Progenitor cell of endocrine pancreas (in vitro differentiated cells): ENCODE data around the gene SLC4A7. TPM values are rescaled to one million over a fixed set of nuclear protein-coding genes. Genes with fewer than 3 reads are reported as not detected.
A peak's percentile ranks its signal among the peaks of the same experiment; 100 is the strongest.
"Not testable (repeated sequence)": the region's sequence is repeated elsewhere in the genome, so short reads cannot be mapped to it uniquely, and the experiment has no call there.

Experiments used
- DNase-seq: peaks from one replicate; pipeline ENCODE4 v3.0.0; 2021; ENCODE audit warnings: low spot score; ENCODE audit not compliant: unreplicated experiment
- H3K27ac Mint-ChIP-seq: 2 replicates; pipeline ENCODE4 v1.8.0; 2021; ENCODE audit warnings: mild to moderate bottlenecking, moderate library complexity, mixed read lengths
- H3K27me3 Mint-ChIP-seq: 2 replicates; pipeline ENCODE4 v1.8.0; 2021; ENCODE audit warnings: mixed read lengths
- H3K36me3 Mint-ChIP-seq: 2 replicates; pipeline ENCODE4 v1.8.0; 2022; ENCODE audit warnings: mixed read lengths; ENCODE audit not compliant: insufficient read depth
- H3K4me1 Mint-ChIP-seq: 2 replicates; pipeline ENCODE4 v1.8.0; 2021; ENCODE audit warnings: low read depth, mixed read lengths
- H3K4me3 Mint-ChIP-seq: 2 replicates; pipeline ENCODE4 v1.8.0; 2021; ENCODE audit warnings: low read depth, mild to moderate bottlenecking, moderate library complexity, mixed read lengths
- H3K9me3 Mint-ChIP-seq: 2 replicates; pipeline ENCODE4 v1.8.0; 2021; ENCODE audit warnings: low read depth, mixed read lengths
- total RNA-seq: library from RNA; stranded (reverse); gene quantifications from 2 replicates; pipeline ENCODE4 v1.2.1, GENCODE V29; 2021
- TF ChIP-seq, protein P1 (sequence below): fragments of 200-600 bp; sonication (generic); IDR thresholded peaks from one replicate; pipeline ENCODE4 v1.5.0; 2021; ENCODE audit warnings: antibody characterized with exemption, mild to moderate bottlenecking; ENCODE audit not compliant: unreplicated experiment

The SLC4A7 gene
- total RNA-seq, 1 donor from 2014 or later, result 69.7 TPM

DNA sequence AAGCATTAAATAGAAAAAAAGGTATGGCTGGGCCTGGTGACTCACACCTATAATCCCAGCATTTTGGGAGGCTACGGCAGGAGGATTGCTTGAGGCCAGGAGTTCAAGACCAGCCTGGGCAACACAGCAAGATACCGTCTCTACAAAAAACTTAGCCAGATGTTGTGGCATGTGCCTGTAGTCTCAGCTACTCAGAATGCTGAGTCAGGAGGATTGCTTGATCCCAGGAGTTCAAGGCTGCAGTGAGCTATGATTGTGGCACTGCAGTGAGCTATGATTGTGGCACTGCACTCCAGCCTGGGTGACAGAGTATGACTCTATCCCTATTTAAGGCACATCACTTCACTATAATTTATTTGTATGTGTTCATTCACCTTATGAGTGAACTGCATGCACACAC lies 54.3 kb downstream of the SLC4A7 start:
- peaks cover 21% of the 10 kb centered on the region for H3K36me3 Mint-ChIP-seq
- no peaks in the 10 kb centered on the region for H3K9me3 Mint-ChIP-seq
- no peaks in the 10 kb centered on the region for H3K4me1 Mint-ChIP-seq
- TF ChIP-seq, protein P1, sequence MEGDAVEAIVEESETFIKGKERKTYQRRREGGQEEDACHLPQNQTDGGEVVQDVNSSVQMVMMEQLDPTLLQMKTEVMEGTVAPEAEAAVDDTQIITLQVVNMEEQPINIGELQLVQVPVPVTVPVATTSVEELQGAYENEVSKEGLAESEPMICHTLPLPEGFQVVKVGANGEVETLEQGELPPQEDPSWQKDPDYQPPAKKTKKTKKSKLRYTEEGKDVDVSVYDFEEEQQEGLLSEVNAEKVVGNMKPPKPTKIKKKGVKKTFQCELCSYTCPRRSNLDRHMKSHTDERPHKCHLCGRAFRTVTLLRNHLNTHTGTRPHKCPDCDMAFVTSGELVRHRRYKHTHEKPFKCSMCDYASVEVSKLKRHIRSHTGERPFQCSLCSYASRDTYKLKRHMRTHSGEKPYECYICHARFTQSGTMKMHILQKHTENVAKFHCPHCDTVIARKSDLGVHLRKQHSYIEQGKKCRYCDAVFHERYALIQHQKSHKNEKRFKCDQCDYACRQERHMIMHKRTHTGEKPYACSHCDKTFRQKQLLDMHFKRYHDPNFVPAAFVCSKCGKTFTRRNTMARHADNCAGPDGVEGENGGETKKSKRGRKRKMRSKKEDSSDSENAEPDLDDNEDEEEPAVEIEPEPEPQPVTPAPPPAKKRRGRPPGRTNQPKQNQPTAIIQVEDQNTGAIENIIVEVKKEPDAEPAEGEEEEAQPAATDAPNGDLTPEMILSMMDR, result no peak
- DNase-seq, result no peak
- no peak overlapping the region for H3K4me3 Mint-ChIP-seq
- no peaks in the 10 kb centered on the region for H3K27me3 Mint-ChIP-seq
- no peak overlapping the region for H3K27ac Mint-ChIP-seq

DNA sequence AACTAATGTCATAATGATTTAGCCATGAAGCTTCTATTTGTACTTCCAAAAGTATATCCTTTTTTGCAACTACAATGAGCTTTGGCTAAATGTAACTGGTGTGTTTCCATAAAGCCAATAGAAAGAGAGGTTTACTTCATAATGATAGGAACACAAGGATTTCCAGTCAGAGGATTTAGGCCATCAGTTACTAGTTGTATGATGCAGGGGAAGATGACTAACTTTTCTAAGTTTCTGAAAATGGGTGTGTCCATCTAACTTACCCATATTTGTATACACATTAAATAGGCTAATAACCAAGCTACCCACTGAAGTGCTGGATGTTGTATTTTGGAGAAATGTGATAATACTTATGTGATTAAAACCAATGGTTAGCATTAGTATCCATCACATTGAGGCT lies 55.7 kb downstream of the SLC4A7 start:
- Mint-ChIP-seq H3K36me3 (peaks cover 21% of the 10 kb centered on the region), H3K27me3 (no peaks in the 10 kb centered on the region), H3K4me3 (no peak overlapping the region)

DNA sequence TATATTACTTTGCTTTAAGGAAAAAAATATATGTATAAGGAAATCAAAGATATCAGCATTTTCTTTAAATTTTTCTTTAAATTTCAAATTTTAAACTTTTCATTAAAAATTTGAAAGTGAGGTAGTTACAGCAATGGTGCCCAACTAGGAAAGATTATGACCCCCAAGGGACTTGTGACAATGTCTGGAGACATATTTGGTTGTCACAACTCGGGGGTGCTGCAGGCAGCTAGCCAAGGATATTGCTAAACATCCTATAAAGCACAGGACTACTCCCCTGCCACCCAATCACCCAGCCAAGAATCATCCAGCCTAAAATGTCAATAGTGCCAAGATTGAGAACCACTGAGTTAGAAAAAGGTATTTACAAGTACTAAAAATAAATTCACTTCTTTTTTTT lies 57.3 kb downstream of the SLC4A7 start:
- Mint-ChIP-seq H3K4me1 (no peaks in the 10 kb centered on the region), H3K9me3 (no peaks in the 10 kb centered on the region), H3K36me3 (peaks cover 21% of the 10 kb centered on the region), H3K27ac (no peak overlapping the region), H3K27me3 (no peaks in the 10 kb centered on the region), H3K4me3 (no peak overlapping the region)
- no peak for DNase-seq
- TF ChIP-seq, protein P1, result no peak

More for the DNA sequence above, 55.7 kb downstream of the SLC4A7 start:
- Mint-ChIP-seq H3K9me3 (no peaks in the 10 kb centered on the region), H3K27ac (no peak overlapping the region), H3K4me1 (no peaks in the 10 kb centered on the region)
- no peak for DNase-seq
- TF ChIP-seq, protein P1, result no peak

- no peak for DNase-seq
- Mint-ChIP-seq H3K4me1 (no peaks in the 10 kb centered on the region), H3K27me3 (no peaks in the 10 kb centered on the region), H3K27ac (peak overlapping the region; percentile 3), H3K9me3 (no peaks in the 10 kb centered on the region), H3K4me3 (no peak overlapping the region), H3K36me3 (peaks cover 14% of the 10 kb centered on the region)
- TF ChIP-seq, protein P1, result no peak
Observed at GRCh38 chr3:27425896-27426565, 58.2 kb downstream of the SLC4A7 start.

- H3K9me3 Mint-ChIP-seq, H3K4me3 Mint-ChIP-seq, H3K4me1 Mint-ChIP-seq, H3K27ac Mint-ChIP-seq, H3K27me3 Mint-ChIP-seq, DNase-seq: not testable (repeated sequence)
- peaks cover 22% of the 10 kb centered on the region for H3K36me3 Mint-ChIP-seq
Observed at GRCh38 chr3:27424812-27425521, 59.2 kb downstream of the SLC4A7 start.
